ENCODE measurements around the gene TM6SF1.

Gene TM6SF1

DNA sequence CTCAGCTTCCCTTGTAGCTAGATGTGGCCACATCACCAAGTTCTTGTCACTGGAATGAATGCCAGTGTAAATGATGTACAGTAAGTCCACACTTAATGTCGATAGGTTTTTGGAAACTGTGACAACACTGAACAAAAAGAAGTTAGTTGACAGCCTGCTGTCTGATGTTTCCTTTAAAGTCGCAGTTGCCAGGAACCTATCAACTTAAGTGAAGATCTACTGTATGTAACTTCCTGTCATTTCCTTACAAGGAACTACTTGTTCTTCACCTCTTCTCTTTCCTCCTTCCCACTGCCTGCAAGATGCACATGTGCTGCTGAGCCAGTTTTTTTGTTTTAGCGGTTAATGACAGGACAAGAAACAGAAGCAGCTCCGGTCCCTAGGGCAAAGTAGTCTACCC, 55.6 kb downstream of the TM6SF1 start:
- Histone ChIP-seq H3K9me3 (ENCODE audit: low read length) (no peaks in the 10 kb centered on the region), H3K9ac (ENCODE audit: low read length) (no peak overlapping the region), H3F3A (ENCODE audit: insufficient read depth, low read length) (no peaks in the 10 kb centered on the region), H3K9me2 (ENCODE audit: low read depth, low read length) (no peaks in the 10 kb centered on the region), H3K27ac (ENCODE audit: low read depth, low read length, poor library complexity, severe bottlenecking) (no peak overlapping the region), H3K36me3 (ENCODE audit: insufficient read depth, low read length) (no peaks in the 10 kb centered on the region), H2AFZ (ENCODE audit: low read length) (no peak overlapping the region), H3K4me3 (ENCODE audit: low read depth, low read length, poor library complexity, severe bottlenecking) (no peak overlapping the region), H3K79me2 (ENCODE audit: insufficient read depth, low read length) (no peaks in the 10 kb centered on the region), H3K4me1 (ENCODE audit: insufficient read depth, low read length, severe bottlenecking) (no peaks in the 10 kb centered on the region), H3K4me2 (ENCODE audit: low read length) (no peak overlapping the region), H3K27me3 (ENCODE audit: insufficient read depth, low read length) (no peaks in the 10 kb centered on the region), H4K20me1 (ENCODE audit: insufficient read depth, low read length) (no peaks in the 10 kb centered on the region)
- TF ChIP-seq EZH2 (IDR thresholded peaks at IDR 0.05; ENCODE audit: borderline replicate concordance, low read length), result no peak
- TF ChIP-seq, protein P1, sequence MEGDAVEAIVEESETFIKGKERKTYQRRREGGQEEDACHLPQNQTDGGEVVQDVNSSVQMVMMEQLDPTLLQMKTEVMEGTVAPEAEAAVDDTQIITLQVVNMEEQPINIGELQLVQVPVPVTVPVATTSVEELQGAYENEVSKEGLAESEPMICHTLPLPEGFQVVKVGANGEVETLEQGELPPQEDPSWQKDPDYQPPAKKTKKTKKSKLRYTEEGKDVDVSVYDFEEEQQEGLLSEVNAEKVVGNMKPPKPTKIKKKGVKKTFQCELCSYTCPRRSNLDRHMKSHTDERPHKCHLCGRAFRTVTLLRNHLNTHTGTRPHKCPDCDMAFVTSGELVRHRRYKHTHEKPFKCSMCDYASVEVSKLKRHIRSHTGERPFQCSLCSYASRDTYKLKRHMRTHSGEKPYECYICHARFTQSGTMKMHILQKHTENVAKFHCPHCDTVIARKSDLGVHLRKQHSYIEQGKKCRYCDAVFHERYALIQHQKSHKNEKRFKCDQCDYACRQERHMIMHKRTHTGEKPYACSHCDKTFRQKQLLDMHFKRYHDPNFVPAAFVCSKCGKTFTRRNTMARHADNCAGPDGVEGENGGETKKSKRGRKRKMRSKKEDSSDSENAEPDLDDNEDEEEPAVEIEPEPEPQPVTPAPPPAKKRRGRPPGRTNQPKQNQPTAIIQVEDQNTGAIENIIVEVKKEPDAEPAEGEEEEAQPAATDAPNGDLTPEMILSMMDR (IDR thresholded peaks at IDR 0.05; ENCODE audit: low read length), result no peak

DNA sequence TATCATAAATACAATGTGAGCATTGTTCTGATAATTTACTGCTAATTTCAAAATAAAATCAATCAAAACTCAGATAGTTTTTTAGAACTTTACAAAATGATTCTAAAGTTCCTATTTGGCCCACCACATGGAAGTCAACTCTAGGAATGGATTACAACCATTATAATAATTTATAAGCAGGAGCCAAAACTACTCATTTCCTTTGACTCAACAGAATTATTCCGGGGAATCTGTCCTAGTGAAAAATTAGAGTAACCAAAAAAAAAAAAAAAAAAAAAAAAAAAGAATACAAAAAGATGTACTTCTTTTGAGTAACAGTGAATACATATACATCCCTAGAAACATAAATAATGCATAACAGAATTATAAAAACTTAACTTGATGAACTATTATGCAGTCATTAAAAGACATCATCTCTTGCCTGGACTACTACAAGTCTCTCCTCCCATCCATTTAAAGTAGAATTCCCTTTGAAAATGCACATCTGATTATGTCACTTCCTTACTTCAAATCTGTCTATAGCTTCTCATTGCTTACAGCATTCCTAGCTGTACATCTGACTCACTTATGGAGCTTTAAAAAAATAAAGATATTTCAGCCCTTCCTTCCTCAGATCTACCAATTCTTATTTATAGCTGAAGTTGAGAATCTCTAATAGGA, 56.8 kb downstream of the TM6SF1 start:
- no peaks in the 10 kb centered on the region for H3K79me2 ChIP-seq (ENCODE audit: insufficient read depth, low read length)

DNA sequence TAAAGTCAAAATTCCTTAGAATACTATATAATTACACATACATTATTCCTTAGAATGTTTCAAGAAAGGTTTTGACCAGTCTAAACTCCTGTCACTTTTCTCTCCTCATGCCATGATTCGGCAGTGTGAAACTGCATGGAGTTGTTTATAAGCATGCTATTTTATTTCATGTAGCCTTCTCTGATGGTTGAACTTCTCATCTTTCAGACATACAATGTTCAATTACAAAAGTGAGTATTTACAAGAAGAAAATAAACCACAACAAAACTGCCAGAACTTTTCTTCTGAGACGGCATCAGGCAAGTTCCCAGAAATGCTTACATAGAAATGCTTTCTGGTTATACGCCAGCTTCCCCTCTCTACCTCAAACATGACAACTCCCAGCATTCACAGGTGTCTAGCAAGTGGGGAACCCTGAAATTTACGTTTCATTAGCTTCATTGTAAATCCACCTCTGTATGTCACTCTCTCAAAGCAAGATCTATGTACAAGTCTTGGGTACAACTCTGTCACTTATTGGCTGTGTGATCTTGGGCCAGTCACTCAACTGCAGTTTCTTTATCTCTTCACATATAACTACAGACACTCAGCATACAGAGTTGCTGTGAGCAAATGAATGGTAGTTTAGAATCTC, 57.4 kb downstream of the TM6SF1 start:
- Histone ChIP-seq H3K9ac (ENCODE audit: low read length) (no peak overlapping the region), H3F3A (ENCODE audit: insufficient read depth, low read length) (no peaks in the 10 kb centered on the region), H4K20me1 (ENCODE audit: insufficient read depth, low read length) (no peaks in the 10 kb centered on the region), H3K4me2 (ENCODE audit: low read length) (no peak overlapping the region), H3K27ac (ENCODE audit: low read depth, low read length, poor library complexity, severe bottlenecking) (no peak overlapping the region), H3K4me3 (ENCODE audit: low read depth, low read length, poor library complexity, severe bottlenecking) (no peak overlapping the region), H3K9me3 (ENCODE audit: low read length) (no peaks in the 10 kb centered on the region), H3K4me1 (ENCODE audit: insufficient read depth, low read length, severe bottlenecking) (no peaks in the 10 kb centered on the region), H3K79me2 (ENCODE audit: insufficient read depth, low read length) (no peaks in the 10 kb centered on the region), H3K9me2 (ENCODE audit: low read depth, low read length) (no peaks in the 10 kb centered on the region), H2AFZ (ENCODE audit: low read length) (no peak overlapping the region), H3K27me3 (ENCODE audit: insufficient read depth, low read length) (no peaks in the 10 kb centered on the region), H3K36me3 (ENCODE audit: insufficient read depth, low read length) (no peaks in the 10 kb centered on the region)
- TF ChIP-seq EZH2 (IDR thresholded peaks at IDR 0.05; ENCODE audit: borderline replicate concordance, low read length), result no peak
- TF ChIP-seq, protein P1 (IDR thresholded peaks at IDR 0.05; ENCODE audit: low read length), result no peak

More for the DNA sequence above, 56.8 kb downstream of the TM6SF1 start:
- no peaks in the 10 kb centered on the region for H3K9me3 ChIP-seq (ENCODE audit: low read length)
- H4K20me1 ChIP-seq (ENCODE audit: insufficient read depth, low read length), result no peaks in the 10 kb centered on the region
- H3K4me1 ChIP-seq (ENCODE audit: insufficient read depth, low read length, severe bottlenecking), result no peaks in the 10 kb centered on the region
- H3K9me2 ChIP-seq (ENCODE audit: low read depth, low read length), result no peaks in the 10 kb centered on the region
- H2AFZ ChIP-seq (ENCODE audit: low read length), result no peak overlapping the region
- no peaks in the 10 kb centered on the region for H3K27me3 ChIP-seq (ENCODE audit: insufficient read depth, low read length)
- no peak overlapping the region for H3K27ac ChIP-seq (ENCODE audit: low read depth, low read length, poor library complexity, severe bottlenecking)
- no peaks in the 10 kb centered on the region for H3K36me3 ChIP-seq (ENCODE audit: insufficient read depth, low read length)
- H3F3A ChIP-seq (ENCODE audit: insufficient read depth, low read length), result no peaks in the 10 kb centered on the region
- no peak overlapping the region for H3K4me2 ChIP-seq (ENCODE audit: low read length)
- no peak overlapping the region for H3K4me3 ChIP-seq (ENCODE audit: low read depth, low read length, poor library complexity, severe bottlenecking)
- no peak overlapping the region for H3K9ac ChIP-seq (ENCODE audit: low read length)
- no peak for TF ChIP-seq EZH2 (IDR thresholded peaks at IDR 0.05; ENCODE audit: borderline replicate concordance, low read length)
- TF ChIP-seq, protein P1 (IDR thresholded peaks at IDR 0.05; ENCODE audit: low read length), result no peak
